Measurements from ENCODE around the gene FERMT1. TPM values are rescaled to one million over a fixed set of nuclear protein-coding genes. Genes with fewer than 3 reads are reported as not detected.

The FERMT1 gene
- total RNA-seq, 2 donors from 2014 or later = 0.13 to 0.48 TPM

- peaks cover 16% of the 10 kb centered on the region for H3K27me3 Mint-ChIP-seq
- no peak overlapping the region for H3K4me3 Mint-ChIP-seq
- no peak overlapping the region for H3K27ac Mint-ChIP-seq
- H3K36me3 Mint-ChIP-seq (ENCODE audit: low read depth) = no peaks in the 10 kb centered on the region
- H3K9me3 Mint-ChIP-seq = no peaks in the 10 kb centered on the region
- ATAC-seq (replicated peaks) = no peak
- no peaks in the 10 kb centered on the region for H3K4me1 Mint-ChIP-seq
Measured at GRCh38 chr20:6100246-6100645, 22.6 kb downstream of the FERMT1 start.

DNA sequence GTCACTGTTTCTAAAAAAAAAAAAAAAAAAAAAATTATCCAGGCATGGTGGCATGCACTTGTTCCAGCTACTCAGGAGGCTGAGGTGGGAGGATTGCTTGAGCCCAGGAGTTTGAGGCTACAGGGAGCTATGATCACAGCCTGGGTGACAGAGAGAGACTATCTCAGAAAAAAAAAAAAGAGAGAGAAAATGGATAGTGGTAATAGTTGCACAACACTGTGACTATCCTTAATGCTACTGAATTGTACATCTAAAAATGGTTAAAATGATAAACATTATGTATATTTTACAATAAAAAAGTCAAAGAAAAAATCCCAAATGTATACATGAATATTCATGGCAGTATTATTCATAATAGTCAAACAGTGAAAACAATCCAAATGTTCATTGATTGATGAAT, 23.0 kb downstream of the FERMT1 start:
- H3K36me3 Mint-ChIP-seq (ENCODE audit: low read depth) = no peaks in the 10 kb centered on the region
- no peaks in the 10 kb centered on the region for H3K9me3 Mint-ChIP-seq
- H3K27ac Mint-ChIP-seq = no peak overlapping the region
- no peaks in the 10 kb centered on the region for H3K4me1 Mint-ChIP-seq
- no peak overlapping the region for H3K4me3 Mint-ChIP-seq
- H3K27me3 Mint-ChIP-seq = peaks cover 16% of the 10 kb centered on the region
- ATAC-seq (replicated peaks) = no peak

- Mint-ChIP-seq H3K27me3 (peaks cover 9% of the 10 kb centered on the region), H3K27ac (no peak overlapping the region), H3K9me3 (no peaks in the 10 kb centered on the region), H3K36me3 (ENCODE audit: low read depth) (no peaks in the 10 kb centered on the region), H3K4me3 (no peak overlapping the region), H3K4me1 (no peaks in the 10 kb centered on the region)
- ATAC-seq (replicated peaks) = no peak
Measured at GRCh38 chr20:6095409-6095808, 27.4 kb downstream of the FERMT1 start.

GRCh38 chr20:6094565-6094964, 28.3 kb downstream of the FERMT1 start:
- no peak overlapping the region for H3K27ac Mint-ChIP-seq
- H3K36me3 Mint-ChIP-seq (ENCODE audit: low read depth) = no peaks in the 10 kb centered on the region
- H3K27me3 Mint-ChIP-seq = peaks cover 12% of the 10 kb centered on the region
- H3K4me3 Mint-ChIP-seq = no peak overlapping the region
- H3K4me1 Mint-ChIP-seq = no peaks in the 10 kb centered on the region
- no peak for ATAC-seq (replicated peaks)
- H3K9me3 Mint-ChIP-seq = no peaks in the 10 kb centered on the region

DNA sequence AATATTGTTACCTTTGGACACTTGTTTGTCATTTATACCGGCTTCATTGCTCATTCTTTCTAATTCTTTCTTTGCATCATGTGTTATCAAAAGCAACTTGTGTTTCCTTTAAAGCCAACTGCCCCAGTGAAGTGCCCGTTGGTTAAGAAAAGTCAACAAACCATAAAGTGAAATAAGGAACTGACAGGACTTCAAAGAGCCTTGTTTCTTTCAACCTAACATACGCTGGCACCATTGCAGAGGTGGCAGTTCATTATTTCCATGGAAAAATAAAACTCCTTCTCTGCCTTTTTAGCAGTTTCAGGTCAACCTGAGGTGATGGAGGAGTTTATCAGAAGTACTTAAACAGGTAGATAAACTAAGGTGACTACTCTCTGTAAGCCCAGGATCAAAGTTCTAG, 28.8 kb downstream of the FERMT1 start:
- no peaks in the 10 kb centered on the region for H3K9me3 Mint-ChIP-seq
- H3K36me3 Mint-ChIP-seq (ENCODE audit: low read depth) = no peaks in the 10 kb centered on the region
- H3K27ac Mint-ChIP-seq = no peak overlapping the region
- ATAC-seq (replicated peaks) = no peak
- peaks cover 17% of the 10 kb centered on the region for H3K27me3 Mint-ChIP-seq
- H3K4me1 Mint-ChIP-seq = no peaks in the 10 kb centered on the region
- H3K4me3 Mint-ChIP-seq = no peak overlapping the region

- Mint-ChIP-seq H3K36me3 (ENCODE audit: low read depth) (no peaks in the 10 kb centered on the region), H3K9me3 (no peaks in the 10 kb centered on the region), H3K4me3 (no peak overlapping the region), H3K27me3 (peaks cover 14% of the 10 kb centered on the region), H3K4me1 (no peaks in the 10 kb centered on the region), H3K27ac (no peak overlapping the region)
- no peak for ATAC-seq (replicated peaks)
Measured at GRCh38 chr20:6091661-6092060, 31.2 kb downstream of the FERMT1 start.

DNA sequence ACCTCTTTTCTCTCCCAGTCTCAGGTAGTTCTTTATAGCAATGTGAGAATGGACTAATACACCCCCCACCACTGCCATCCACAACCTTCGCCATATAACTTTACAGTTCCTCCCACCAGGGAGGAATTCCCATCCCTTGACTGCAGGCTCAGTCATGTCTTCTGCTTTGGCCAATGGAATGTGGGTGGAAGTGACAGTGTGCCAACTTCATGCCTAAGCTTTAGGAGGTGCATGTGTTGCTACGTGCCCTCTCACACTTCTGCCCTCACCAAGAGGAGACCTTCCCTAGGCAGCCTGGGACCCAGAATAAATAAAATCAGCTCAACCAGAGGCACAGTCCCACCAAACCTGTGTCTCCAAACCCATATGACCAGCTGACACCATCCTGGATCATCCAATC, 36.0 kb downstream of the FERMT1 start:
- Mint-ChIP-seq H3K27ac (no peak overlapping the region), H3K27me3 (peaks cover 14% of the 10 kb centered on the region)

DNA sequence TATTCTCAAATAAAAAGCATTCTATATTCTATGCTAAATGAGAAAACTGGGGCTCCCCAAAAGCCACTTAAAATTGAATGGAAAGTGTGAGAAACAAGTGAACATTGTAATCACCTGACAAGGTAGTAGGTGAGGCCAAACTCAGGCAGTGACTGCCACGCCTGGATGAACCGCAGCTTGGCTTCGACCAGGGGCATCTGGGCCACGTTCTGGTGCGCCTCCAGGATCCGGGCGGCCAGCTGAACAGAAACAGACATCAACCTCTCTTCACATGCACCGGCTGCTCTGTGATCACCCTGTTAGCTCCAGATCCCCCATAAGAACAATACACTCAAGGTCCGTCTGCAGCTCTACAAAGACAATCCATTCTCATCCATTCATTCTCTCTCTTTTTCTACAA, 38.9 kb downstream of the FERMT1 start:
- no peak for ATAC-seq (replicated peaks)
- Mint-ChIP-seq H3K27ac (no peak overlapping the region), H3K4me3 (no peak overlapping the region), H3K4me1 (no peaks in the 10 kb centered on the region), H3K9me3 (no peaks in the 10 kb centered on the region), H3K27me3 (peaks cover 15% of the 10 kb centered on the region), H3K36me3 (ENCODE audit: low read depth) (no peaks in the 10 kb centered on the region)

More for the DNA sequence above, 36.0 kb downstream of the FERMT1 start:
- no peak for ATAC-seq (replicated peaks)
- H3K4me3 Mint-ChIP-seq = no peak overlapping the region
- H3K4me1 Mint-ChIP-seq = no peaks in the 10 kb centered on the region
- no peaks in the 10 kb centered on the region for H3K36me3 Mint-ChIP-seq (ENCODE audit: low read depth)
- no peaks in the 10 kb centered on the region for H3K9me3 Mint-ChIP-seq

GRCh38 chr20:6081236-6081635, 41.6 kb downstream of the FERMT1 start:
- H3K4me1 Mint-ChIP-seq = no peaks in the 10 kb centered on the region
- no peak overlapping the region for H3K27ac Mint-ChIP-seq
- peaks cover 15% of the 10 kb centered on the region for H3K27me3 Mint-ChIP-seq
- no peak for ATAC-seq (replicated peaks)
- H3K9me3 Mint-ChIP-seq = no peaks in the 10 kb centered on the region
- no peak overlapping the region for H3K4me3 Mint-ChIP-seq
- H3K36me3 Mint-ChIP-seq (ENCODE audit: low read depth) = no peaks in the 10 kb centered on the region

GRCh38 chr20:6079016-6079415, 43.8 kb downstream of the FERMT1 start:
- Mint-ChIP-seq H3K27ac (no peak overlapping the region), H3K4me1 (no peaks in the 10 kb centered on the region), H3K9me3 (no peaks in the 10 kb centered on the region), H3K27me3 (peaks cover 17% of the 10 kb centered on the region), H3K36me3 (ENCODE audit: low read depth) (no peaks in the 10 kb centered on the region), H3K4me3 (no peak overlapping the region)
- no peak for ATAC-seq (replicated peaks)

DNA sequence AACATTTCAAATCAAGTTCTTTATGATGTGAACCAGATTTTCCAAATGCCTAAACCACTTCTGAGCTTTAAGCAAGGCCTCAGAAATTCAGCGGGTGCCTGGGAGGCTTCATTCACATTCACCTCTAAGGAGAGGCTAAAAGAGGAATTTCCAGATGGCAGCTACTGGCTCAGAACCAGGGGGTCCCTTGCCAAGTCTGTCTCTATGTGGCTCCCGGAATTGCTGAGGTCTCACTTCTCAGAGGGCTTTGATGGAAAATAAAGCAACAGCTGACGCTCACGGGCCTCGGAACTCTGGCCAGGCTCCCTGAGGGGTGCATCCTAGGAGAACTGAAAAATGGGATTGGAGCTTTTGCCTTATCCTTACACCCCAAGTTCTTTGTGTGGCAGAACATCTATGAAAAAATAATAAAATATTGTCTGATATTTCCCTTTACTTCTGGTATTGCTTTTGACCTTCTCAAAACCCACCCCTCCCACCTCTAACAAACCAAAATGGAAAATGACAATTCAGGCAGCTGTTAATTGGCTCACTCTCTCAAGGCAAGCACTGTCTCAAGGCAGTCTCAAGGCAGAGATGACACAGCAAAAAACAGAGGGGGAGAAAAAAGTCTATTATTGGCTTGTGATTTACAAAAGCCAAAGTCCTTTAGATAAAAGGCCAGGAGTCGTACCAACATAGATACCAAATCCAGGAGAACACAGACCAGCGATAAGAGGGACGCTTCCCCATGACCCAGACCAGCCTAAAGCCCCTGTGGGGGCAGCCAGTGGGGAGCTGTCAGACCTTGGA, 47.2 kb downstream of the FERMT1 start:
- no peaks in the 10 kb centered on the region for H3K9me3 Mint-ChIP-seq
- H3K4me3 Mint-ChIP-seq = no peak overlapping the region
- no peaks in the 10 kb centered on the region for H3K36me3 Mint-ChIP-seq (ENCODE audit: low read depth)
- no peaks in the 10 kb centered on the region for H3K4me1 Mint-ChIP-seq
- H3K27me3 Mint-ChIP-seq = peaks cover 10% of the 10 kb centered on the region
- ATAC-seq (replicated peaks) = no peak
- no peak overlapping the region for H3K27ac Mint-ChIP-seq

GRCh38 chr20:6074784-6075183, 48.0 kb downstream of the FERMT1 start:
- Mint-ChIP-seq H3K36me3 (ENCODE audit: low read depth) (no peaks in the 10 kb centered on the region), H3K9me3 (no peaks in the 10 kb centered on the region), H3K4me3 (no peak overlapping the region), H3K27ac (no peak overlapping the region), H3K27me3 (peaks cover 7% of the 10 kb centered on the region), H3K4me1 (no peaks in the 10 kb centered on the region)
- ATAC-seq (replicated peaks) = no peak

- Mint-ChIP-seq H3K36me3 (ENCODE audit: low read depth) (no peaks in the 10 kb centered on the region), H3K27me3 (peaks cover 7% of the 10 kb centered on the region), H3K4me3 (no peak overlapping the region), H3K27ac (no peak overlapping the region), H3K4me1 (no peaks in the 10 kb centered on the region), H3K9me3 (no peaks in the 10 kb centered on the region)
- ATAC-seq (replicated peaks) = no peak
Measured at GRCh38 chr20:6074145-6074561, 48.7 kb downstream of the FERMT1 start.

DNA sequence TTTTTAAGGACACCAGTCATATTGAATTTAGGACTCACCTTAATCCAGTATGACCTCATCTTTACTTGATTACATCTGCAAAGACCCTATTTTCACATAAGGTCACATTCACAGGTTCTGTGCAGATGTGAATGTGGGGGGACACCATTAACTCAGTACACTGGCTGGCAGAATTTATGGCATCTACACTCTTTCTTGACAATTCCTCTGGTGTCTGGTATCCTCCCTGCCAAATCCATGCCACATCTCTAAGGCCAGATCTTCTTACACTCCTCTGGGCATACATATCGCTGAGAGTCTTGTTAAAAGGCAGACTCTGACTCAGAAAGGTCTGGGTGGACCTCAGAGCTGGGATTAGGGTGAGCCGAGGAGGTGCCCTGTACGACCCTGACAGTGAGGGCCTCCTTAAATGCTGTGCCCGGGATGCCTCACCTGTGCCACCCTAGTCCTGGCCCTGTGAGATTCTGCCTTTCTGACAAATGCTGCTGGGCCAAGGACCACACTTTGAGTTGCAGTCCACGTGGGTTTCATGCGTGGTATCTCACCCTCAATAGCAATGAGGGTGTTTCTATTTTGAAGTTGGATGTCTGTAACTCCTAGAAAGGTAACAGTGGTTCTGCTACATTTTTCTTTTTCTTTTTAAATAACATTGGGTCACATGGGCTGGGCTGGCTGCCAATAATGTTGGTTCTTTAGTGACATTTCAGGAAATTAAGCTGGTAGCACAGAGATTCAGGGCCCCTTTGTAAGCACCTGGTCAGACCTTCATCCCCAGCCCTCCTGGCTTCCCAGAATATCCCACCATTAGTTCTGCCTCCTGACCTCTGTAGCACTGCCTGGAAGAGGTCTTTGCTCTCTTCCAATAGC, 51.8 kb downstream of the FERMT1 start:
- H3K4me3 Mint-ChIP-seq = no peak overlapping the region
- H3K4me1 Mint-ChIP-seq = no peaks in the 10 kb centered on the region
- H3K36me3 Mint-ChIP-seq (ENCODE audit: low read depth) = no peaks in the 10 kb centered on the region
- H3K27ac Mint-ChIP-seq = no peak overlapping the region
- no peaks in the 10 kb centered on the region for H3K9me3 Mint-ChIP-seq
- ATAC-seq (replicated peaks) = no peak
- H3K27me3 Mint-ChIP-seq = peaks cover 5% of the 10 kb centered on the region

DNA sequence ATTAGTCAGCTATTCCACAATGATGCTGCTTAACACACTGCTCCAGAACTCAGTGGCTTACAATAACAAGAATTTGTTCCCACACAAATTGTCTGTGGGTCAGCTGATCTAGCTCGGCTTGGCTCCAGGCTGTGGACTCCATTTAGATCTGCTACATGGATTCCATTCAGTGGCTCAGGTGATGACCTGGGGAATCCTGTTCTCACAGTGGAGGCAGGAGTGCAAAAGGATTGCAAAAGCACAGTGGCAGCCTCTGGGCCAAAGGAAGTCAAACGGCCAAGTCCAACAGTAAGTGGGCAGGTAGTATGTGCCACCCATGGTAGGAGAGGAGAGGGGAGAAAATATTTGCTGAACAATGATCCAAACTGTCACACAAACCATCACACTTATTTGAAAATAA, 53.2 kb downstream of the FERMT1 start:
- Mint-ChIP-seq H3K27me3 (peaks cover 5% of the 10 kb centered on the region), H3K27ac (no peak overlapping the region), H3K9me3 (no peaks in the 10 kb centered on the region), H3K4me1 (no peaks in the 10 kb centered on the region), H3K4me3 (no peak overlapping the region), H3K36me3 (ENCODE audit: low read depth) (no peaks in the 10 kb centered on the region)
- ATAC-seq (replicated peaks) = no peak
